GM12872 (cell line): ENCODE measurements around the gene DDX3X.

ENCODE experiments used
- CTCF ChIP-seq: IDR thresholded peaks from 3 replicates; pipeline ENCODE4 v1.5.1; 2011; ENCODE audit warnings: low read depth, mild to moderate bottlenecking, low read length, moderate library complexity; ENCODE audit not compliant: insufficient read depth

DDX3X gene

GRCh38 chrX:41350976-41351569, 17.1 kb downstream of the DDX3X start:
- TF ChIP-seq CTCF: no peak

GRCh38 chrX:41351923-41352322, 18.0 kb downstream of the DDX3X start:
- no peak for TF ChIP-seq CTCF

GRCh38 chrX:41352329-41352838, 18.4 kb downstream of the DDX3X start:
- TF ChIP-seq CTCF: no peak

- TF ChIP-seq CTCF: no peak
Measured at GRCh38 chrX:41353985-41354384, 20.0 kb downstream of the DDX3X start.

GRCh38 chrX:41369152-41369551, 35.2 kb downstream of the DDX3X start:
- TF ChIP-seq CTCF: no peak

GRCh38 chrX:41373989-41374606, 40.1 kb downstream of the DDX3X start:
- no peak for TF ChIP-seq CTCF

- TF ChIP-seq CTCF: no peak
Measured at GRCh38 chrX:41377624-41378023, 43.7 kb downstream of the DDX3X start.
